ENCODE measurements around the gene NLGN2. TPM values are rescaled to one million over a fixed set of nuclear protein-coding genes. Genes with fewer than 3 reads are reported as not detected.

NLGN2 gene
- total and polyA plus RNA-seq, 2 donors (not counting 1 experiment from before 2014, with no cell fraction given) = 0.52 to 3.4 TPM

- H3K4me1 ChIP-seq (ENCODE audit: control insufficient read depth in 2 of 2, insufficient read depth in 2 of 2, low read length in 2 of 2) = peaks cover 53 to 54% of the 10 kb centered on the region in 2 donors
- no peak for ATAC-seq (ENCODE audit: low read depth)
- CTCF ChIA-PET = interaction anchor here (1.1 to 3.6 kb wide), 6 partner anchors 15 to 550 kb away, joined by 3 to 15 read pairs (median 3); partner anchors contain the start of genes SENP3 and TP53
- Mint-ChIP-seq H3K9me3 (ENCODE audit: insufficient read depth) (no peaks in the 10 kb centered on the region), H3K27me3 (peaks cover 58% of the 10 kb centered on the region), H3K4me3 (peak within 1 kb of the TSS; percentile 84), H3K4me1 (peaks cover 49% of the 10 kb centered on the region), H3K27ac (peak within 1 kb of the TSS; percentile 65)
- H3K79me2 ChIP-seq (ENCODE audit: control insufficient read depth, insufficient read depth, low read length) = peaks cover 27% of the 10 kb centered on the region
- no peak within 1 kb of the TSS for H3K27ac ChIP-seq (ENCODE audit: low read length in 2 of 2)
- peak within 1 kb of the TSS; percentile 11 to 54 (median 33) for H3K4me3 ChIP-seq (ENCODE audit: control extremely low read depth in 1 of 5, extremely low read depth in 1 of 5, insufficient read depth in 1 of 5, low read depth in 2 of 5, low read length in 4 of 5)
- intact Hi-C loops (cut with micrococcal nuclease) = loop anchor here (5.0 kb wide), 2 partner anchors 402 to 1952 kb away; partner anchors contain the start of genes DERL2, MIS12 and SLC16A13
- DNase-seq = peak; percentile 44
- TF ChIP-seq EZH2 (IDR thresholded peaks at IDR 0.05; ENCODE audit: borderline replicate concordance, insufficient read depth, low read depth, low read length, poor library complexity, severe bottlenecking) = peak; percentile 70
- no peak for TF ChIP-seq CTCF (IDR thresholded peaks at IDR 0.05)
- peaks cover 0 to 66% (median 40%) of the 10 kb centered on the region in 4 experiments for H3K27me3 ChIP-seq (replicated peaks in 1 of 4; ENCODE audit: control extremely low read depth in 1 of 4, control insufficient read depth in 3 of 4, insufficient read depth in 4 of 4, low read length in 3 of 4)
- peaks cover 0 to 34% (median 0%) of the 10 kb centered on the region in 3 donors for H3K9me3 ChIP-seq (ENCODE audit: control extremely low read depth in 1 of 3, control insufficient read depth in 2 of 3, insufficient read depth in 1 of 3, low read length in 2 of 3)
- H3K36me3 ChIP-seq (replicated peaks in 1 of 2; ENCODE audit: control extremely low read depth in 1 of 2, control insufficient read depth in 1 of 2, extremely low read depth in 1 of 2, insufficient read depth in 2 of 2, low read length in 1 of 2) = no peaks in the 10 kb centered on the region
- WGBS (ENCODE audit: insufficient coverage) = 4% methylated on average over 48 of the region's 50 CpGs
- peaks cover 49% of the 10 kb centered on the region for H4K20me1 ChIP-seq (ENCODE audit: control insufficient read depth, insufficient read depth, low read length, poor library complexity, severe bottlenecking)
- H3K4me2 ChIP-seq (replicated peaks; ENCODE audit: low read depth, low read length, poor library complexity, severe bottlenecking) = peak within 1 kb of the TSS; percentile 93
- POLR2A ChIA-PET = interaction anchor here (0.7 to 1.8 kb wide), 2 partner anchors 45 to 360 kb away, joined by 4 to 8 read pairs; partner anchors contain the start of gene POLR2A
- peak within 1 kb of the TSS; percentile 35 for H2AFZ ChIP-seq (ENCODE audit: insufficient read depth, low read depth, low read length, poor library complexity, severe bottlenecking)
- H3K9ac ChIP-seq (ENCODE audit: low read length) = peak within 1 kb of the TSS; percentile 53
These were observed 31.9 kb downstream of the NLGN2 start, which contains the start of gene FGF11 for GRCh38 chr17:7439462-7440112. TSS of gene FGF11 (plus strand) at chr17:7439512. CDS start at chr17:7439621, 109 bp downstream.
